ENCODE measurements around the gene SORCS2. TPM values are rescaled to one million over a fixed set of nuclear protein-coding genes. Genes with fewer than 3 reads are reported as not detected.

The SORCS2 gene
- total and polyA plus RNA-seq, 2 of the 8 experiments (the other 6 are each of a cell fraction or from before 2014, with no cell fraction given) = 0.36 to 1.8 TPM

- Histone ChIP-seq H3K4me3 (ENCODE audit: extremely low read depth in 1 of 4, insufficient read depth in 2 of 4, low read depth in 3 of 4, low read length in 4 of 4) (no peak overlapping the region), H3K23ac (ENCODE audit: insufficient read length) (no peak overlapping the region), H3K4me2 (ENCODE audit: insufficient read depth in 1 of 2, low read depth in 2 of 2, low read length in 2 of 2) (no peak overlapping the region), H3K23me2 (ENCODE audit: low read depth, low read length) (peaks cover 8% of the 10 kb centered on the region; the same call in 1 of the 2 replicates), H2AFZ (ENCODE audit: low read length) (no peak overlapping the region), H3K14ac (ENCODE audit: insufficient read length) (no peak overlapping the region), H3K56ac (replicated peaks; ENCODE audit: insufficient read length, low read depth, low read length) (no peak overlapping the region), H2BK20ac (ENCODE audit: low read length) (no peak overlapping the region), H3K4me1 (replicated peaks in 1 of 4; ENCODE audit: control insufficient read depth in 3 of 4, insufficient read depth in 4 of 4, low read length in 3 of 4) (no peaks in the 10 kb centered on the region), H4K8ac (ENCODE audit: extremely low read depth, insufficient read depth, low read length) (no peak overlapping the region), H3K27ac (ENCODE audit: low read depth, low read length) (no peak overlapping the region), H3K27me3 (replicated peaks in 1 of 4; ENCODE audit: control insufficient read depth in 3 of 4, extremely low read depth in 1 of 4, insufficient read depth in 3 of 4, low read length in 3 of 4) (no peaks in the 10 kb centered on the region), H4K5ac (ENCODE audit: insufficient read length, low read depth, low read length) (no peak overlapping the region), H2BK5ac (ENCODE audit: low read depth, low read length) (no peak overlapping the region), H3K36me3 (ENCODE audit: control insufficient read depth in 2 of 4, insufficient read depth in 4 of 4, low read length in 3 of 4) (no peaks in the 10 kb centered on the region), H4K91ac (replicated peaks; ENCODE audit: insufficient read length, low read length) (no peak overlapping the region), H2BK15ac (ENCODE audit: low read length) (no peak overlapping the region), H2BK120ac (replicated peaks; ENCODE audit: low read depth, low read length) (no peak overlapping the region), H3K9me3 (ENCODE audit: insufficient read depth in 2 of 2, low read depth in 1 of 2, low read length in 1 of 2) (no peaks in the 10 kb centered on the region), H3K18ac (ENCODE audit: extremely low read depth, low read length) (no peak overlapping the region), H2AK5ac (ENCODE audit: low read depth, low read length) (no peak overlapping the region), H4K20me1 (replicated peaks in 1 of 2; ENCODE audit: control insufficient read depth in 1 of 2, insufficient read depth in 2 of 2, low read length in 2 of 2) (peaks cover 0 to 10% of the 10 kb centered on the region in 2 experiments), H3K4ac (replicated peaks; ENCODE audit: insufficient read length, low read depth, low read length) (no peak overlapping the region), H3K79me2 (ENCODE audit: control insufficient read depth in 1 of 2, insufficient read depth in 2 of 2, low read length in 2 of 2) (no peaks in the 10 kb centered on the region), H3K79me1 (ENCODE audit: low read depth, low read length) (no peaks in the 10 kb centered on the region), H3K9ac (replicated peaks in 1 of 4; ENCODE audit: extremely low read depth in 1 of 4, low read depth in 3 of 4, low read length in 3 of 4) (no peak overlapping the region), H2BK12ac (ENCODE audit: low read depth, low read length) (no peak overlapping the region)
- CTCF ChIA-PET (ENCODE audit: partially characterized antibody) = no interaction called here
- DNase-seq (ENCODE audit: low read depth in 1 of 2, low spot score in 2 of 2) (no peak), FAIRE-seq (no peak)
- WGBS, 2 experiments (ENCODE audit: extremely low coverage in 1 of 2, insufficient coverage in 1 of 2, insufficient read length in 1 of 2, insufficient replicate concordance in 2 of 2, low coverage in 1 of 2, low lambda C conversion rate in 2 of 2, missing lambda C conversion rate in 1 of 2) = 91% methylated on average over 13 of the region's 13 CpGs; no CpG with 5 or more reads in 1 of the 2 experiments
- TF ChIP-seq CBX5 (IDR thresholded peaks at IDR 0.05; ENCODE audit: low read depth, low read length) = no peak
- no peak for TF ChIP-seq RNF2 (IDR thresholded peaks at IDR 0.05; ENCODE audit: borderline replicate concordance, low read depth, low read length, missing control alignments, poor library complexity, severe bottlenecking)
- no peak for TF ChIP-seq TAF1 (IDR thresholded peaks at IDR 0.05; ENCODE audit: low read depth, low read length)
- TF ChIP-seq EGR1 (IDR thresholded peaks at IDR 0.05; ENCODE audit: borderline replicate concordance, low read depth, low read length) = no peak
- TF ChIP-seq RXRA (IDR thresholded peaks at IDR 0.05; ENCODE audit: insufficient read depth, low read depth, low read length) = no peak
- POLR2A ChIA-PET (ENCODE audit: partially characterized antibody) = interaction anchor here (0.6 kb wide), 1 partner anchor 570 kb away, joined by 3 read pairs; no protein-coding TSS in a partner anchor
Observed at GRCh38 chr4:7359400-7360062, 167.2 kb downstream of the SORCS2 start.
